NCI-H2171 (cell line): ENCODE measurements around the gene RFX3.

Experiments
- DNase-seq: peaks from one replicate; lab custom pipeline; 2025; lab: John Stamatoyannopoulos, UW

The RFX3 gene

GRCh38 chr9:3475300-3476020 lies 50.3 kb downstream of the RFX3 start:
- DNase-seq, result no peak

DNA sequence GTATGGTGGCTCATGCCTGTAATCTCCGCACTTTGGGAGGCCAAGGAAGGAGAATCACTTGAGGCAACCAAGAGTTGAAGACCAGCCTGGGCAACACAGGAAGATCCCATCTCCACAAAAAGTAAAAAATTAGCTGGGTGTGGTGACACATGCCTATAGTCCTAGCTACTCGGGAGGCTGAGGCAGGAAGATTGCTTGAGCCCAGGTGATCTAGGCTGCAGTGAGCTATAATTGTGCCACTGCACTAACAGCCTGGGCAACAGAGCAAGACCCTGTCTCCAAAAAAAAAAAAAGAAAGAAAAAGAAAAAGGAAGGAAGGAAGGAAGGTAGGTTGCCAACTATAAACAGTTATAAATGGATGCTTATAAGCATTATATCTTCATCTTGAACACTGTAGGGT lies 51.0 kb downstream of the RFX3 start:
- DNase-seq, result no peak

DNA sequence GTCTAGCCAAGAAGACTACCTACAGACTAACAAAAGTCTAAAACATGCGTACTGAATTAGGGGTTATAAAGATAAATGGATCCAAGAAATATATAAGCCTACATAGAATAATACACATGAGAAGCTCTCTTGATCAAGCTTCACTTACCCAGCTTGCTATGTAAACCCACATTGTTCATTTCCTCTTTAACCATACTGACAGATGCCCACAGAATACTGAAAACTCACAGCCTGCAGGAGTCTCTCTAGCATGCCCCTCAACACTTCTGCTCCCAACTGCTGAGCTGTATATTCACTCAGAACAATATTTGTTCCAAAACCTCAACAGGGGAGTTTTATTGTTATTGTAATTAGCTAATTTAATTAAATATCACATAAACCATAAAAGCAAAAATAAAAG lies 52.4 kb downstream of the RFX3 start:
- DNase-seq, result no peak

GRCh38 chr9:3471883-3472282 lies 53.9 kb downstream of the RFX3 start:
- no peak for DNase-seq

DNA sequence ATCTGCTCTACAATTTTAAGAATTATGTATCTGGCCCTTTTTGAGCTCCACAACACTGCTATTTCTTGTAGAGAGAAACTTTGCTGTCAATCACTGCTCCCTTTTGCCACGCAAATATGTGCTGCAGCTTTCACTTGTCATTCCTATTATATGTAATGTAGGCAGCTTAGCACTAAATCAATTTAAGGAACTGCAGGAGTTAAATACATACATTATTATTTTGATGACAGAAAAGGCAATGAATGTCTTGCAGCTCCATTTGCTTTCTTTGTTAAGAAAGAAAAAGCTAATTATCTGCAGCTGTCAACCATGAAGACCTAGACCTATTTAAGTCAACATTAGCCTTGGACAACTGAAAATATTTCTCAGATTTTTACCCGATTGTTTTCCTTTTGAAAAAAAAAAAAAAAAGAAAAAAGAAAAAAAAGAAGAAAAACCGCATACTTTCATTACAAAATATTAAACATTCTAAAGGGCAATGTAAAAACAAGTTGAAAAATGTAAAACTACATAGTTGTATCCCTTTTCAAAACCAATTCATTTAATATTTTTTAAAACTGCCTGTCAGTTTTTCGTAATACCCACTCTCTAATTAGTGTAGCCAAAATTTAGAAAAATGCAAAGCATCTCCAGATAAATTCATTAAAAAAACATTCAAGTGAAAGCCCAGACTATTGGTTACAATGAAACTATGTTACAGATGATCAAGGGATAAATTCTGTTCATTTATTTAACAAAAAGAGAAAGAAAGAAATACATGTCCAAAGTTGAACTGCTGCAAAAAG lies 57.2 kb downstream of the RFX3 start:
- no peak for DNase-seq

- DNase-seq, result peak; percentile 34
These were observed 58.1 kb downstream of the RFX3 start for GRCh38 chr9:3467593-3468219.

DNA sequence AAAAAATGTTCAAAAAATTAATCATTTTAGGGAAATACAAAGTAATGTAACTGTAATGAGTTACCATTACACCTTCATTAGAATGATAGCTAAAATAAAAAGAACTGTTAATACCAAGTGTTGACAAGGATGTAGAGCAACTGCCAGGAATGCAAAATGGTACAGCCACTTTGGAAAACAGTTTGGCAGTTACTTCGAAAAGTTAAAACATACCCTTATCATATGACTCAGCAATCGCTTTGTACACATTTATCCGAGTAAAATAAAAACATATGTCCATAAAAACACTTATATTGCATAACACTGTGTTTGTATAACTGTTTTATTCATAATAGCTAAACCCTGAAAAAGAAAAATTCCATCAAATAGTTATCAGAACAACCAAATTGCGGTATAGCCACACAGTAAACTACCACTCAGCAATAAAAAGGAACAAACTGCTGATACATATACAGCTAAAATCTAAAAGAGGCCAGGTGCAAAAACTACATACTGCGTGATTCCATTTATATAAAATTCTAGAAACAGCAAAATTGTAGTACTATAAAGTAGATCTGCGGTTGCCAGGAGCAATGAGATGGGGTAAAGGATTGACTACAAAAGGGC lies 61.7 kb downstream of the RFX3 start:
- DNase-seq, result no peak

DNA sequence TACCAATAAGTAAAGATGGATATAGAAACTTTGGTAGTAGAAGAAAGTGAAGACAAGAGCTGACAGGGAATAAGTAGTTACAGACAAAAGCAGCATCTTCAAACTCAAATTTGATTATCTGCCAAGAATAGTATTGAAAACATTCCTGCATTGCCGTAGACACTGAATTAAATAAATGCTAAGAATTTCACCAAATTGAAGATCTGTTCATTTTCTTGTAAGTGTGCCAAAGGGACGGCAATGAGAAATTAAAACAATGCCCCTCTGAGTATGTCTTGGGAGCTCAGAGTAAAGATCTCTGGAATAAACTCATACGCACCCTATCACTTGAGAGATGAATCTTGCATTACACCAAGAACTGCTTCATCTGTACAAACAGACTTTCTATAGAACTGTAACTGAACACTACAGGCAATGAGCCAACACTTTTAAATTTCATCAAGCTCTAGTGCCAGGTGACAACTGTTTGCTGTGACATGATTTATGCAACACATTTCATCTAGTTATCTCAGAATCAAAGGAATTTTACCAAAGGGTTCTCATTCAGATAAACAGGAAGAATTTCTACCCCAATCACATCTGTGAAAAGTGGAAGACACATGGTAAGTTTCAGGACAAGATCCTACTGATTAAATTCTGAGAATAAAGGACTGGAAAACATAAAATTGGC lies 66.9 kb downstream of the RFX3 start:
- peak; percentile 33 for DNase-seq

DNA sequence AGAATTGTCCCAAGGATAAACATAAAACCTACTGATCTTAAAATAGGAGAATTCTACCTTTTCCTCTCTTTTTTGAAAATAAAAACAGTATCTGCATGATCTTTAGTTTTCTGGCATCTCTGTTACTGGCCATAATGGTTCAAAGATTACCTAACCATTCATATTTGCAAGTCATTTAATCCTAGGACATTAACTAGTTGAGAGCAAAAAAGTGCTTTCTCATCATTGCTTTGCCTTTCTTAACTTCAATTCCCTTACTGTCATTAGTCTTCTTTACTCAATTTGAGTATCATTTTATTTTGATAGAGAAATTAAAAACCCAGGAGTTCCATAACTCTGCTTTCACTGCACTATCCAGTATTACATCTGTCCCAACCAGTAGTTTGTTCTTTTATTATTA lies 68.6 kb downstream of the RFX3 start:
- no peak for DNase-seq

GRCh38 chr9:3455717-3456116 lies 70.1 kb downstream of the RFX3 start:
- no peak for DNase-seq

GRCh38 chr9:3455094-3455493 lies 70.7 kb downstream of the RFX3 start:
- no peak for DNase-seq

DNA sequence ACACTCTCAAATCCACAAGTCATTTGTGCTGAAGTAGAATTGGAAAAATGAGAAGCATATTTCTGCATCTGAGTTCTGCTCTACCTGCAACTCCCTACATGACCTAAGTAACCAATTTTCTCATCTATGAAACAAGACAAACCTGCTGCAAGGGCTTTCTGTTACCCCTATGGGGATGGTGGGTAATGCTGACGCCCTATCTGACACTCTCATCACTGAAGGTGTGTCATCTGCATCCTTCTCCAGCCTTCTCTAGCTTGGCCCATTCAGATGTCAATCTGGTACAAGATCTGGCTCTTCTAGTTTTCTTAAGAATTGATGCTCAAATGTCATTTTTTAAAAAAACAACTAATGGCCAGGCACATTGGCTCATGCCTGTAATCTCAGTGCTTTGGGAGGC lies 73.8 kb downstream of the RFX3 start:
- no peak for DNase-seq

DNA sequence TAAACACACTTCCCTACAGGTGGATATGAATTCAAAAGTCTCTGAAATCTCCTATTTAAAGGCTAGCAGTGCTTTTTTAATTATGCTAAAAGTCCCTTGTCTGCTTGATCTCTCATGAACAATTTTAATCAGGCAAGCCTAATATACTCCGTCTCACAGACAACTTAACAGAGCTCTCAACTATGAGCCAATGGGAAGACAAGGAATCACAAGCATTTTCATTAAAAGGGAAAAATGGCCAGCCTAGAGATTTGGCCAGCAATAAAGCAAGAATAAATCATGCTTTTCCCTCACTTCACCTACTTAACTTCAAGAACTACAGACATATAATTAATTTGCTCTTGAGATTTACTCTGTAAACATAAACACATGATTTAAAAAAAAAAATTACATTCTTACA lies 78.0 kb downstream of the RFX3 start:
- no peak for DNase-seq

DNA sequence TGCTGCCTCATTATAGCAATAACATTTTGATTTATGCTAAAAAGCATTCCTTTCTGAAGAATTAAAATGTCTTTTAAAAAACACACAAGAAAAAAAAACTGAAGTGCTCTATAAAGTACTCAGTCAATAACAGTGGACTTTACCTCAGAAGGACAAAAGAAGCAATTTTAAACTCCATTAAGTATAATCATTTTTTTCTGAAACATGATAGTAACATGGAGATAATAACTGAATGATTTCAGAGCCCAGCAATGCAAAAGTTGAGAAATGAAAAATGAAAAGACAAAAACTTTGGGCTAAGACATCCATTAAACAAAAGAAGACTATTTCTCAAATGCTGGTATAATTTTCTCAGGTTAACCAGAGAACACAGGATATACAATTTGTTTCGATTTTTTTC lies 78.7 kb downstream of the RFX3 start:
- DNase-seq, result no peak

GRCh38 chr9:3446313-3446712 lies 79.5 kb downstream of the RFX3 start:
- no peak for DNase-seq

DNA sequence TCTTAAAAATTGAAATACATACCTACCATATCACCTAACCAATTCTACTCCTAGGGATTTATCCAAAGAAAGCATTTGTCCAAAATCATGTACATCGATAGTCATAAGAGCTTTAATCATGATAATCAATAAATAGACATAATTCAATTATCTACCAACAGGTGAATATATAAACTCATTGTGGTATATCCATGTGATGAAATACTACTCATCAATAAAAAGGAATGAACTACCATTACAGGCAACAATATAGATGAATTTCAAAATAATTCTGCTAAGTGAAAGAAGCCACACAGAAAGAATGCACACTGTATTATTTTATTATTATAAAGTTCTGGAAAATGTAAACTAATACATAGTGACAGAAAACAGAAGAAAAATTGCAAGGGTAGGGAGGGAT lies 81.8 kb downstream of the RFX3 start:
- no peak for DNase-seq

- DNase-seq, result peak; percentile 13
These were observed 84.5 kb downstream of the RFX3 start for GRCh38 chr9:3441197-3441816.

GRCh38 chr9:3436629-3437420 lies 89.0 kb downstream of the RFX3 start:
- peak; percentile 23 for DNase-seq

DNA sequence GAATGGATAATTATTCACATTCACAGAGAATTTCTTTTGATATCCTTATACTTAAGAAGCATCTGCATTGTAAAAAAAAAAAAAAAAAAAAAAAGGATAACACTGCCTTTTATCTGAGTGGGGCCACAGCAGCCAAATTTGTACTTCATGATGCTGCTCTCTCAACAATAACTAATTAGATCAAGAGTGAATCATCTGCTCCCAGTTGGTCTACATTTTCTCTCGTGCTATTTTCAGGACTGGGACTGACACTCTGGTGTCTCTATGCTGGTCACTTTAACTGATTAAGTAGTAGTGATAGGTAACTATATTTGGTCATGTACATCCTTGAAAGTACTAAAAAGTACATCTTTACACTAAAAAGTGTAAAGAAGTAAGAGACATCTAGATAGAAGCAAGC lies 90.1 kb downstream of the RFX3 start:
- DNase-seq, result no peak

DNA sequence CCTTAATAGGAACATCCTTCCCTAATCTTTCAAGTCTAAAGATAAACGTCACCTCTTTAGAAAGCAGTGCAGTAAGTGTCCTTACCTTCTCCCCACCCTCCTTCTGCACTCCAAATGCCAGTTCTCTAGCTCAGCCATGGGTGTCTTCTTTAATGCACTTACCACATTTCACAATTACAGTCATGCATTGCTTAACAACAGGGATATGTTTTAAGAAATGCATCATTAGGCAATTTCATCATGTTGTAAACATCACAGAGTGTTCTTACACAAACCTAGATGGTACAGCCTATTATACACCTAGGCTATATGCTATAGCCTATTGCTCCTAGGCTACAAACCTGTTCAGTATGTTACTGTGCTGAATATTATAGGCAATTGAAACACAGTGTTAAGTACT lies 91.2 kb downstream of the RFX3 start:
- no peak for DNase-seq

- no peak for DNase-seq
These were observed 92.0 kb downstream of the RFX3 start for GRCh38 chr9:3433754-3434153.
